Measurements from ENCODE around the gene TRIOBP.

TRIOBP gene

GRCh38 chr22:37674951-37675929 is 21.6 kb upstream of the TRIOBP start, which contains the start of gene LGALS1 (continued):
- TF ChIP-seq, protein P1, sequence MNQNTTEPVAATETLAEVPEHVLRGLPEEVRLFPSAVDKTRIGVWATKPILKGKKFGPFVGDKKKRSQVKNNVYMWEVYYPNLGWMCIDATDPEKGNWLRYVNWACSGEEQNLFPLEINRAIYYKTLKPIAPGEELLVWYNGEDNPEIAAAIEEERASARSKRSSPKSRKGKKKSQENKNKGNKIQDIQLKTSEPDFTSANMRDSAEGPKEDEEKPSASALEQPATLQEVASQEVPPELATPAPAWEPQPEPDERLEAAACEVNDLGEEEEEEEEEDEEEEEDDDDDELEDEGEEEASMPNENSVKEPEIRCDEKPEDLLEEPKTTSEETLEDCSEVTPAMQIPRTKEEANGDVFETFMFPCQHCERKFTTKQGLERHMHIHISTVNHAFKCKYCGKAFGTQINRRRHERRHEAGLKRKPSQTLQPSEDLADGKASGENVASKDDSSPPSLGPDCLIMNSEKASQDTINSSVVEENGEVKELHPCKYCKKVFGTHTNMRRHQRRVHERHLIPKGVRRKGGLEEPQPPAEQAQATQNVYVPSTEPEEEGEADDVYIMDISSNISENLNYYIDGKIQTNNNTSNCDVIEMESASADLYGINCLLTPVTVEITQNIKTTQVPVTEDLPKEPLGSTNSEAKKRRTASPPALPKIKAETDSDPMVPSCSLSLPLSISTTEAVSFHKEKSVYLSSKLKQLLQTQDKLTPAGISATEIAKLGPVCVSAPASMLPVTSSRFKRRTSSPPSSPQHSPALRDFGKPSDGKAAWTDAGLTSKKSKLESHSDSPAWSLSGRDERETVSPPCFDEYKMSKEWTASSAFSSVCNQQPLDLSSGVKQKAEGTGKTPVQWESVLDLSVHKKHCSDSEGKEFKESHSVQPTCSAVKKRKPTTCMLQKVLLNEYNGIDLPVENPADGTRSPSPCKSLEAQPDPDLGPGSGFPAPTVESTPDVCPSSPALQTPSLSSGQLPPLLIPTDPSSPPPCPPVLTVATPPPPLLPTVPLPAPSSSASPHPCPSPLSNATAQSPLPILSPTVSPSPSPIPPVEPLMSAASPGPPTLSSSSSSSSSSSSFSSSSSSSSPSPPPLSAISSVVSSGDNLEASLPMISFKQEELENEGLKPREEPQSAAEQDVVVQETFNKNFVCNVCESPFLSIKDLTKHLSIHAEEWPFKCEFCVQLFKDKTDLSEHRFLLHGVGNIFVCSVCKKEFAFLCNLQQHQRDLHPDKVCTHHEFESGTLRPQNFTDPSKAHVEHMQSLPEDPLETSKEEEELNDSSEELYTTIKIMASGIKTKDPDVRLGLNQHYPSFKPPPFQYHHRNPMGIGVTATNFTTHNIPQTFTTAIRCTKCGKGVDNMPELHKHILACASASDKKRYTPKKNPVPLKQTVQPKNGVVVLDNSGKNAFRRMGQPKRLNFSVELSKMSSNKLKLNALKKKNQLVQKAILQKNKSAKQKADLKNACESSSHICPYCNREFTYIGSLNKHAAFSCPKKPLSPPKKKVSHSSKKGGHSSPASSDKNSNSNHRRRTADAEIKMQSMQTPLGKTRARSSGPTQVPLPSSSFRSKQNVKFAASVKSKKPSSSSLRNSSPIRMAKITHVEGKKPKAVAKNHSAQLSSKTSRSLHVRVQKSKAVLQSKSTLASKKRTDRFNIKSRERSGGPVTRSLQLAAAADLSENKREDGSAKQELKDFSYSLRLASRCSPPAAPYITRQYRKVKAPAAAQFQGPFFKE (tag by site-specific recombination; IDR thresholded peaks at IDR 0.05; ENCODE audit: borderline replicate concordance) = no peak
- TF ChIP-seq ZNF654 (tag by site-specific recombination; IDR thresholded peaks at IDR 0.05; ENCODE audit: low read depth) (no peak), ZNF223 (tag by site-specific recombination; IDR thresholded peaks at IDR 0.05) (no peak), ZNF768 (tag by site-specific recombination; IDR thresholded peaks at IDR 0.05) (no peak), ZNF558 (tag by site-specific recombination; IDR thresholded peaks at IDR 0.05) (no peak), ZNF37A (tag by site-specific recombination; IDR thresholded peaks at IDR 0.05) (no peak), ZNF184 (tag by site-specific recombination; IDR thresholded peaks at IDR 0.05) (no peak), ZNF175 (tag by site-specific recombination; IDR thresholded peaks at IDR 0.05) (no peak), KLF16 (tag by site-specific recombination; IDR thresholded peaks at IDR 0.05) (no peak), ZNF112 (tag by site-specific recombination; IDR thresholded peaks at IDR 0.05) (no peak), SP3 (tag by site-specific recombination; IDR thresholded peaks at IDR 0.05) (peak; percentile 78), GLIS2 (tag by site-specific recombination; IDR thresholded peaks at IDR 0.05) (peak; percentile 85), ZNF596 (tag by site-specific recombination; IDR thresholded peaks at IDR 0.05) (no peak), ZBTB8A (tag by site-specific recombination; IDR thresholded peaks at IDR 0.05) (peak; percentile 95), ZNF707 (tag by site-specific recombination; IDR thresholded peaks at IDR 0.05) (no peak), ZNF837 (tag by site-specific recombination; IDR thresholded peaks at IDR 0.05) (no peak), ZNF677 (tag by site-specific recombination; IDR thresholded peaks at IDR 0.05) (no peak), ZNF114 (tag by site-specific recombination; IDR thresholded peaks at IDR 0.05) (no peak), ZNF670 (tag by site-specific recombination; IDR thresholded peaks at IDR 0.05; ENCODE audit: low read depth) (no peak), ZNF560 (tag by site-specific recombination; IDR thresholded peaks at IDR 0.05; ENCODE audit: borderline replicate concordance) (no peak), ZNF580 (tag by site-specific recombination; IDR thresholded peaks at IDR 0.05) (0 out of 2 replicates have a peak, but pooled peaks have one; percentile 41), ZFP69B (tag by site-specific recombination; IDR thresholded peaks at IDR 0.05) (peak; percentile 97), ZNF792 (tag by site-specific recombination; IDR thresholded peaks at IDR 0.05) (no peak), ZNF24 (tag by site-specific recombination; IDR thresholded peaks at IDR 0.05) (0 out of 2 replicates have a peak, but pooled peaks have one; percentile 38), MYNN (tag by site-specific recombination; IDR thresholded peaks at IDR 0.05; ENCODE audit: borderline replicate concordance) (no peak), ZNF777 (tag by site-specific recombination; IDR thresholded peaks at IDR 0.05; ENCODE audit: borderline replicate concordance) (no peak), ZBTB20 (tag by site-specific recombination; IDR thresholded peaks at IDR 0.05) (peak; percentile 97), ZNF16 (tag by site-specific recombination; IDR thresholded peaks at IDR 0.05; ENCODE audit: low read depth) (no peak)
- TF ChIP-seq, protein P2, sequence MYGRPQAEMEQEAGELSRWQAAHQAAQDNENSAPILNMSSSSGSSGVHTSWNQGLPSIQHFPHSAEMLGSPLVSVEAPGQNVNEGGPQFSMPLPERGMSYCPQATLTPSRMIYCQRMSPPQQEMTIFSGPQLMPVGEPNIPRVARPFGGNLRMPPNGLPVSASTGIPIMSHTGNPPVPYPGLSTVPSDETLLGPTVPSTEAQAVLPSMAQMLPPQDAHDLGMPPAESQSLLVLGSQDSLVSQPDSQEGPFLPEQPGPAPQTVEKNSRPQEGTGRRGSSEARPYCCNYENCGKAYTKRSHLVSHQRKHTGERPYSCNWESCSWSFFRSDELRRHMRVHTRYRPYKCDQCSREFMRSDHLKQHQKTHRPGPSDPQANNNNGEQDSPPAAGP (tag by site-specific recombination; IDR thresholded peaks at IDR 0.05) = peak; percentile 63
- TF ChIP-seq, protein P3, sequence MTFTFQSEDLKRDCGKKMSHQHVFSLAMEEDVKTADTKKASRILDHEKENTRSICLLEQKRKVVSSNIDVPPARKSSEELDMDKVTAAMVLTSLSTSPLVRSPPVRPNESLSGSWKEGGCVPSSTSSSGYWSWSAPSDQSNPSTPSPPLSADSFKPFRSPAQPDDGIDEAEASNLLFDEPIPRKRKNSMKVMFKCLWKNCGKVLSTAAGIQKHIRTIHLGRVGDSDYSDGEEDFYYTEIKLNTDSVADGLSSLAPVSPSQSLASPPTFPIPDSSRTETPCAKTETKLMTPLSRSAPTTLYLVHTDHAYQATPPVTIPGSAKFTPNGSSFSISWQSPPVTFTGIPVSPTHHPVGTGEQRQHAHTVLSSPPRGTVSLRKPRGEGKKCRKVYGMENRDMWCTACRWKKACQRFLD (tag by site-specific recombination; IDR thresholded peaks at IDR 0.05) = no peak
- TF ChIP-seq, protein P4, sequence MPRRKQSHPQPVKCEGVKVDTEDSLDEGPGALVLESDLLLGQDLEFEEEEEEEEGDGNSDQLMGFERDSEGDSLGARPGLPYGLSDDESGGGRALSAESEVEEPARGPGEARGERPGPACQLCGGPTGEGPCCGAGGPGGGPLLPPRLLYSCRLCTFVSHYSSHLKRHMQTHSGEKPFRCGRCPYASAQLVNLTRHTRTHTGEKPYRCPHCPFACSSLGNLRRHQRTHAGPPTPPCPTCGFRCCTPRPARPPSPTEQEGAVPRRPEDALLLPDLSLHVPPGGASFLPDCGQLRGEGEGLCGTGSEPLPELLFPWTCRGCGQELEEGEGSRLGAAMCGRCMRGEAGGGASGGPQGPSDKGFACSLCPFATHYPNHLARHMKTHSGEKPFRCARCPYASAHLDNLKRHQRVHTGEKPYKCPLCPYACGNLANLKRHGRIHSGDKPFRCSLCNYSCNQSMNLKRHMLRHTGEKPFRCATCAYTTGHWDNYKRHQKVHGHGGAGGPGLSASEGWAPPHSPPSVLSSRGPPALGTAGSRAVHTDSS (tag by site-specific recombination; IDR thresholded peaks at IDR 0.05) = peak; percentile 45; the same call in 1 of the 2 replicates

All from HEK293 (cell line).